HEK293T (cell line): ENCODE results near the gene ERN1.
A peak's percentile ranks its signal among the peaks of the same experiment; 100 is the strongest.

Experiments used
- CTCF ChIA-PET: fragments of 350-600 bp; formaldehyde crosslinking; extraction: SDS; loops from one replicate; lab custom pipeline; 2021; ENCODE audit warnings: antibody characterized with exemption, inconsistent platforms; lab: Yijun Ruan, JAX
- POLR2A ChIA-PET: fragments of 350-600 bp; formaldehyde crosslinking; extraction: SDS; loops from one replicate; lab custom pipeline; 2020; ENCODE audit warnings: antibody characterized with exemption, inconsistent platforms; lab: Yijun Ruan, JAX
- DNase-seq: peaks from one replicate; pipeline ENCODE4 v3.0.0; 2012; ENCODE audit warnings: mixed read lengths; ENCODE audit errors: extremely low spot score
- ARNT ChIP-seq: fragments of 450-650 bp; IDR thresholded peaks from 2 replicates; pipeline ENCODE4 v1.6.1; 2017; ENCODE audit warnings: mild to moderate bottlenecking
- BHLHE40 ChIP-seq: fragments of 450-650 bp; IDR thresholded peaks from 2 replicates; pipeline ENCODE4 v1.6.1; 2016; ENCODE audit warnings: mild to moderate bottlenecking, moderate library complexity, borderline replicate concordance
- CTBP1 ChIP-seq: fragments of 450-650 bp; IDR thresholded peaks from 2 replicates; pipeline ENCODE4 v1.6.1; 2016; ENCODE audit warnings: borderline replicate concordance
- ELF4 ChIP-seq: fragments of 450-650 bp; IDR thresholded peaks from 2 replicates; pipeline ENCODE4 v1.6.1; 2017; ENCODE audit warnings: antibody characterized with exemption
- FOXA1 ChIP-seq: fragments of 450-650 bp; IDR thresholded peaks from 2 replicates; pipeline ENCODE4 v1.6.1; 2016; ENCODE audit warnings: mild to moderate bottlenecking
- FOXK2 ChIP-seq: fragments of 450-650 bp; IDR thresholded peaks from 2 replicates; pipeline ENCODE4 v1.6.1; 2016; ENCODE audit warnings: mild to moderate bottlenecking
- FOXM1 ChIP-seq: fragments of 450-650 bp; IDR thresholded peaks from 2 replicates; pipeline ENCODE4 v1.6.1; 2017; ENCODE audit warnings: mild to moderate bottlenecking, borderline replicate concordance
- HDGF ChIP-seq: fragments of 450-650 bp; IDR thresholded peaks from 2 replicates; pipeline ENCODE4 v1.6.1; 2017; ENCODE audit warnings: antibody characterized with exemption, borderline replicate concordance
- L3MBTL2 ChIP-seq: fragments of 450-650 bp; conservative IDR thresholded peaks from 2 replicates; pipeline ENCODE4 v1.6.1; 2016; ENCODE audit warnings: mild to moderate bottlenecking
- LEF1 ChIP-seq: fragments of 450-650 bp; IDR thresholded peaks from 2 replicates; pipeline ENCODE4 v1.6.1; 2017; ENCODE audit warnings: mild to moderate bottlenecking, borderline replicate concordance
- NFRKB ChIP-seq: fragments of 450-650 bp; IDR thresholded peaks from 2 replicates; pipeline ENCODE4 v1.6.1; 2016; ENCODE audit warnings: mild to moderate bottlenecking, moderate library complexity
- PKNOX1 ChIP-seq: fragments of 450-650 bp; IDR thresholded peaks from 2 replicates; pipeline ENCODE4 v1.6.1; 2016
- SP1 ChIP-seq: fragments of 450-650 bp; IDR thresholded peaks from 2 replicates; pipeline ENCODE4 v1.6.1; 2017
- SUZ12 ChIP-seq: fragments of 450-650 bp; IDR thresholded peaks from 2 replicates; pipeline ENCODE4 v1.6.1; 2016; ENCODE audit warnings: mild to moderate bottlenecking
- TARDBP ChIP-seq: fragments of 450-650 bp; IDR thresholded peaks from 2 replicates; pipeline ENCODE4 v1.6.1; 2016
- ZNF384 ChIP-seq: fragments of 450-650 bp; IDR thresholded peaks from 2 replicates; pipeline ENCODE4 v1.6.1; 2016

ERN1 gene

DNA sequence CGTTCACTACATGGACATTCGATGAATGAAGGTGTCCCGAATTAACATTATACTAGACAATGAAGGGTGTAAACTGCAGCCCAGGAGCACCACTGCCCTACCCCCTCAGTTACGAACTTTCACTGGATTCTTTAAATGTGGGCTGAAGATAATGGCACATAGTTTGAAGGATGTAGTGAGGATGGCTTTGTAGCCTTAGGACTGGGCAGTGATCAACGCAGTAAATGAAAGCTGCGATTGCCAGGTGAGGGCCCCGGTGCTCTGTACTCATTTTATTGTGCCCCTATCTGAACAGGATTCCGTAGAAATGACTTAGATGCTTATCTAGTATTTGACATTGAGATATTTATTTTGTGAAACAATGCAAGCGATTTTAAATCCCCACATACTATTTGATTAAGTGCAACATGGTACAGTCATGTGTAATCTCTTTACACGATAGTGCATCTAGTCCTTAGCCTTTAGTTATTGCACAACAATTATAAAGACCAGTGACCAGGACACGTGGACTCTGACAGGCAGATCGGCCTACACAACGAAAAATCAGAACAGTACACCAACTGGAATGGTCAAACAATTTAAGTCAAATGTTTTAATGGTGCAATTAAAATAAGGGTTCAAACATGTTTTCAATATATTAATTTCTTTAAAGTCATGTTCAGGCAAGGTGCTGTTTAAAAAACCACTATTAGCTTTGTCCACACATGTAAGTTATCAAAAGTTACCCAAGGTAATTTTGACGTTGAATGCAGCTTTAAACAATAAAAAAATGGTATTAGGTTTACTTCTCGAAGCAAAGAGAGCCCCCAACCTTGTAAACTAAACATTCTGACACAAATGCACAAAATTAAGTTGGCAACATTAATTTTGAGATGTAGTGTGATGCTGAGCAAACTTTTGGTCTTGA lies 17.4 kb upstream of the ERN1 start:
- TF ChIP-seq ARNT (no peak), PKNOX1 (0 out of 2 replicates have a peak, but pooled peaks have one; percentile 13)
- ChIA-PET POLR2A (interaction anchor here (0.7 to 4.1 kb wide), 10 partner anchors 17 to 299 kb away, joined by 3 to 36 read pairs (median 15); partner anchors contain the start of genes ERN1 and TEX2), CTCF (no interaction called here)
- DNase-seq = no peak

DNA sequence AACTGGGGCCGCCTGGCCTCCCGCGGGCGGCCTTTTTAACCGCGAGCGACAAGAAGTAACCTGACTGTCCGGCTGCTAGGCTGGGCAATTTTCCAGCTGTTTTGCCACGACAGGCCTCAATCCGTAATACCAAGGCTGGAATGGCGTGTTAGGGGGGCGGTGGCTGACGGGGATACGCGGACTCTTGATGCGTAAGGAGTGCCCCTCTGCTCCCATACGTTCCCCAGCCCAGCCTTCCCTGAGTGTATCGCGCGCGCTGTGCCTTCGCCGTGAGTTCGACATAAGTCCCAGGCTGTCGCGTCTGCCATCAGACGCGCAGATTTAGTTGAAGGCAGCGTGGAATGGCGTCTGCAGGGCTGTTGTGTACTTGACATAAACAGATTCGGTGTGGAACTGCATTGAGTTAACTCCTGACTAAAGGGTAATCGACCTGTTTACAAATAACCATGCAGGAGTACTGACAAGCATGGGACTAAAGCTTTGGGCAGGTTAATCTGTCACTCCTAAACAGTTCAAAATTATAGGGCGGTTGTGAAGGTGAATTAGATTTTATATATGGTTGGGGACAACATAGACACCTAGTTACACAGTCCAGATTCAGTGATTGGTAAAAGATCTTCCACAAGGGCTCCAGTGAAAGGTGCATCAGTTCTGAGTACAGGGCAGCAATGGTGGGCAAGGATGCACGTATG lies 16.6 kb upstream of the ERN1 start:
- no peak for DNase-seq
- TF ChIP-seq HDGF = no peak
- peak; percentile 4; the same call in 1 of the 2 replicates for TF ChIP-seq L3MBTL2
- ChIA-PET CTCF (interaction anchor here (1.5 to 3.0 kb wide), 4 partner anchors 13 to 121 kb away, joined by 3 to 11 read pairs (median 8); no protein-coding TSS in a partner anchor), POLR2A (interaction anchor here (0.7 to 4.1 kb wide), 52 partner anchors 11 to 274 kb away, joined by 3 to 51 read pairs (median 6); partner anchors contain the start of genes ERN1 and TEX2)

DNA sequence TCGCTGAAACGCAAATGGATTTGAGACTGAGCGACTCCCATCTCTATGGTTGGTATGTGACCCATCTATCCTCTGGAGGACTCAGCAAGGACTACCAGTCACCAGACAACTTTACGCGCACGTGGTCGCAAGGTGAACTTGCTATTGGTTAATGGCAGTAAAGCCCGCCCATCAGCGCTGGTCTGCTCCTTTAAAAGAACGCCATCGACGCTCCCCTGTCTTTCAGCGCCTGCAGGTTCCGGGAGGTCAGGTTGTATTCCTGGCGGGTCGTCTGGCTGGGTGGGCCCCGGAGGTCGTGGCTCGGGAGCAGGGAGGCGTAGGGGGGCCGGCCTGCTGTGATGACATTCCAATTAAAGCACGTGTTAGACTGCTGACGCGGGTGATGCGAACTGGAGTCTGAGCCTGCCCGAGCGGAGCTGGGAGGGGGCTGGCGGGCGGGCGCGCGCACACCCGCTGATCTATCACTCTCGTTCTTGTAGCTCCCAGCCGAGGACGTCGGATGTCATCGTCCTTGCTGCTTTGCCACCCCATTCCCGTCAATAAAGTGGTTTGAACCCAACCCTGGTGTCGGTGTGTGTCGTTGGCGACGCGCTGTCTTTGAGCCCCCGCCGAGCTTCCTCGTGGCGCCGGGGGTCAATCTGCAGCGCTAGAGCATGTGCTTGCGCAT lies 15.9 kb upstream of the ERN1 start:
- ChIA-PET POLR2A (interaction anchor here (0.6 to 4.1 kb wide), 62 partner anchors 9 to 516 kb away, joined by 3 to 51 read pairs (median 5); partner anchors contain the start of genes ERN1, SMURF2 and TEX2), CTCF (interaction anchor here (1.1 to 3.0 kb wide), 5 partner anchors 10 to 120 kb away, joined by 3 to 11 read pairs (median 8); no protein-coding TSS in a partner anchor)
- peak; percentile 95 for DNase-seq
- no peak for TF ChIP-seq BHLHE40
- no peak for TF ChIP-seq SP1
- TF ChIP-seq HDGF = no peak
- peak; percentile 83 for TF ChIP-seq PKNOX1
- no peak; the same call in 1 of the 2 replicates for TF ChIP-seq FOXM1
- peak; percentile 84; the same call in 1 of the 2 replicates for TF ChIP-seq L3MBTL2
- TF ChIP-seq NFRKB = no peak
- TF ChIP-seq FOXA1 = no peak
- TF ChIP-seq TARDBP = no peak
- TF ChIP-seq CTBP1 = 0 out of 2 replicates have a peak, but pooled peaks have one; percentile 20
- TF ChIP-seq LEF1 = peak; percentile 78; the same call in 1 of the 2 replicates
- no peak for TF ChIP-seq FOXK2
- no peak for TF ChIP-seq SUZ12
- TF ChIP-seq ARNT = no peak; the same call in 1 of the 2 replicates
- no peak for TF ChIP-seq ZNF384
- TF ChIP-seq ELF4 = peak; percentile 93

- ChIA-PET CTCF (interaction anchor here (1.1 to 3.0 kb wide), 5 partner anchors 10 to 120 kb away, joined by 3 to 11 read pairs (median 8); no protein-coding TSS in a partner anchor), POLR2A (interaction anchor here (0.6 to 4.1 kb wide), 57 partner anchors 8 to 516 kb away, joined by 3 to 51 read pairs (median 5); partner anchors contain the start of genes ERN1, SMURF2 and TEX2)
- no peak for DNase-seq
- no peak for TF ChIP-seq CTBP1
- TF ChIP-seq FOXK2 = no peak
- no peak for TF ChIP-seq ZNF384
- TF ChIP-seq HDGF = 0 out of 2 replicates have a peak, but pooled peaks have one; percentile 34
- no peak for TF ChIP-seq L3MBTL2
These were observed 15.4 kb upstream of the ERN1 start for GRCh38 chr17:64145375-64145750.

DNA sequence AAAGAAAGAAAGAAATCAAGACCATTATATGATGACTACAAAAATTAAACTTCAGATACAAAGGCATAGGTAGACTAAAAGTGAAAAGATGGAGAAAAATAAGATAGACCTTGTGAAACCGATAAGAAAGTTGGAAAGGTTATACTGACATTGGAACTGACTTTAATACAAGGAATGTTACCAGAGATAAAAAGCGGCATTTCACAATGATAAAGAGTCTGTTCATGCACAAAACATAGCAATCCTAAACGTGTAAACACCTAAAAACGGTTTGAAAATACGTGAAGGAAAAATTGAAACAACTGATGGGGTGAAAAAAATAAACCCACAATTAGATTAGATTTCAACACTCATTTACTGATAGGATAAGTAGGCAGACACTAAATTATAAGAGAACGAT lies 9.6 kb upstream of the ERN1 start:
- ChIA-PET POLR2A (no interaction called here), CTCF (no interaction called here)
- TF ChIP-seq HDGF (no peak), FOXM1 (no peak), FOXK2 (no peak), SUZ12 (no peak), CTBP1 (no peak), NFRKB (no peak), BHLHE40 (no peak), PKNOX1 (no peak), TARDBP (no peak), FOXA1 (no peak), ARNT (no peak), LEF1 (no peak), ZNF384 (no peak), SP1 (no peak), ELF4 (no peak), L3MBTL2 (no peak)
- no peak for DNase-seq
